Cardiac ventricle fibroblast (primary cell): ENCODE data around the gene LRRC45. TPM values are rescaled to one million over a fixed set of nuclear protein-coding genes. Genes with fewer than 3 reads are reported as not detected.

Source experiments
- total RNA-seq: library from RNA; depleted of rRNA; stranded (reverse); fragments of >200 nt; gene quantifications from 2 replicates; pipeline ENCODE4 v1.2.3, GENCODE V29; 2015

The LRRC45 gene
- total RNA-seq, result 11.6 and 13.3 TPM in 2 replicates

DNA sequence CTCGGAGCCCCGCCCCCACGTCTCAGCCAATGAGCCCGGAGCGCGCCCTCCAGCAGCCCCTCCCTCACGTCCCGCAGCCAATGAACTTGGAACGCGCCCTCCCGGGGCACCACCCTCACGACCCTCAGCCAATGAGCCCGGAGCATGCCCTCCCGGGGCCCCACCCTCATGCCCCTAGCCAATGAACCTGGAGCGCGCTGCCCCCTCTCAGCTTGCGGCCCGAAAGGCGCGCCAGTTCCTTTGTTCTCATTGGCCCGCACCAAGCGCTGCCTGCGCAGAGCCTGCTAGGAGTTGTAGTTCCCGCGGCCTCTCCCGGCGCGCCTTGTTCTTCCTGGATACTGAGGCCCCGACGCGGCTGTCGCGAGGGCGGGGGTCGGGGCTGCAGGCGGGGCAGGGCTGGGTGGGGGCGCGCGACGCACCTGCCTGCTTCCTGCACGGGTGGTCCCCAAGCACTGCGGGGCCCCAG is at the start of gene LRRC45:
Gene LRRC45, plus strand, starts transcription at position 325 of the 466 bp plus-strand sequence. CDS start 339 bp downstream, outside the sequence.

DNA sequence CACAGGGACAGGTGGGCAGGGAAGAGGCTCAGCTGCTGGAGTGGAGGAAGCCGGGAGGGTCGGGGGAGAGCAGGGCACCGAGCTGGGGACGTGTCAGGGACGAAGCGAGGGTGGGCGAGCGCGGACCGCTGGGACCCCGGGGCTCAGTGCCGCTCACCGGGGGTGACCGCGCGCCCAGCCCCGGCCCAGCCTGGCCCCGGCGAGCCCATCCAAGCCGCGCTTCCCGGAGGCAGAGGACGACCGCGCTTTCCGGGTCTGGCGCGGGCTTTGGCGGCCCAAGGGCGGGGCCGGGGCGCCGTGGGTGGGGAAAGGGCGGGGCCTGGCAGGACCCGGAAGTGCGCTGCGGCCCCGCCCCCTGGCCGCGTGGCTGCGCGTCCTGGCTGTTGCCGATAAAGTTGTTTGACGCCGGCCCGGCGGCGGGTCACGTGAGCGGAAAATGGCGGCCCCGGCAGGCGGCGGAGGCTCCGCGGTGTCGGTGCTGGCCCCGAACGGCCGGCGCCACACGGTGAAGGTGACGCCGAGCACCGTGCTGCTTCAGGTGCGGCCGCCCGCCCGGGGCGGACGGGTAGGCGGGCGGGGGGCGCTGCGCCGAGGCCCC is 45.8 kb upstream of the LRRC45 start, which contains the start of gene ASPSCR1:
Gene ASPSCR1, plus strand, starts transcription at position 419 of the 598 bp plus-strand sequence. Its CDS starts 18 bp downstream, at position 437.

DNA sequence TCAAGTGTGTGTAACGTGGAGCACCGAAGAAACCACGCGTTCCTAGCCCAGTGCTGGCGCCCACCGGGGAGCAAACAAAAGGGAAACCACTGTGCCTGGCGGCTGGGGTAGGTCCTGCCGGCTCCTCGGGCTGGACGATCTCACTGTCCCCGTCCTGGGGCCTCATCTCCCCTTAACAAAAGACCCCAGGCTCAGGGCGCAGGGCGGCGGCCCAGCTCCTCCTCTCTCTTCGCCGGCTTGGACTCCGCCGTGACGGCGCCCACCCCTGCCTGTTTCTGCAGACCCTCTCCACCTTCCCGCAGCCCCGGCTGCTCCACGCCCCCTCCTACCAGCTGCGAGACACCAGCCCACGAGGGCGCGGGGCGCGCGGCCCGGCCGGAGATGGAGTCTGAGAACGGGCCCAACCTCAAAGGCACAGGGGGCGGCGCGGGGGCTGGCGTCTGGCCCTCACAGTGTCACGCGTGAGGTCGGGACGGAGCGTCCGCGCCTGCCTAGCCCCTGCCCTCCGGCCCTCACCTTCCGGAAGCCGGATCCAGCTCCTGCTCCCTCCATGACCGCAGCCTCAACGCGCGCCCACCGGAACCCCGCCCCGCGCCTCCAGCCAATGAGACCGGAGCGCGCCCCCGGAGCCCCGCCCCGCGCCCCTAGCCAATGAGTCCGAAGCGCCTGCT is 660 bp upstream of the LRRC45 start, which contains the start of gene CENPX:
Gene CENPX, minus strand, starts transcription at position 569 of the 671 bp plus-strand sequence. Its CDS starts 17 bp downstream, at position 552.

DNA sequence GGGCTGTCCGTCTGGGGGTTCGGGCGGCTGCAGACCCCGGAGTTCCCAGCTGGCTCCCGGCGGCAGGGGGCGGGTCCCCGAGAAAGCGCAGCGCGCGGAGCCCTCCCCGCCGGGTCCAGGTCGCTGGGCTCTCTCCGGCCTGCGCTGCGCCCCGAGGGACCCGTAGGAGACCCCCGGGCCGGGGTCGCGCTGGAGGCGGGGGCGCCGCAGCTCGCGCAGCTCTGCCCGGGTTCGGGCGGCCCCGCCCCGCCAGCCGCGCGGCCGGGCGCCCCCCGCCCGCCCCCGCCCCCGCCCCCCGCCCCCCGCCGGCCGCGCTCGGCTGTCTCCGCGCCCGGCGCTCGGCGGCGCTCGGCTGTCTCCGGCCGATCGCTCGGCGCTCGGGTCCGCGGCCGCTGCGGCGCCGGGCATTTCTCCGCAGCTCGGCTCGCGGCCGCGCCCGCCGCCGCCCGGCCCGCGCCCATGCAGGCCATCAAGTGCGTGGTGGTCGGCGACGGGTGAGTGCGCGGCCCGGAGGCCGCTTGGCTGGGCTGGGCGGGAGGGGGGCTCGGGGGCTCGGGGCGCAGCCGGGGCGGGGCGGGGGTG is 8.3 kb downstream of the LRRC45 start, which contains the start of gene RAC3:
Gene RAC3, plus strand, starts transcription at position 376 of the 582 bp plus-strand sequence. Its CDS starts 84 bp downstream, at position 460.

DNA sequence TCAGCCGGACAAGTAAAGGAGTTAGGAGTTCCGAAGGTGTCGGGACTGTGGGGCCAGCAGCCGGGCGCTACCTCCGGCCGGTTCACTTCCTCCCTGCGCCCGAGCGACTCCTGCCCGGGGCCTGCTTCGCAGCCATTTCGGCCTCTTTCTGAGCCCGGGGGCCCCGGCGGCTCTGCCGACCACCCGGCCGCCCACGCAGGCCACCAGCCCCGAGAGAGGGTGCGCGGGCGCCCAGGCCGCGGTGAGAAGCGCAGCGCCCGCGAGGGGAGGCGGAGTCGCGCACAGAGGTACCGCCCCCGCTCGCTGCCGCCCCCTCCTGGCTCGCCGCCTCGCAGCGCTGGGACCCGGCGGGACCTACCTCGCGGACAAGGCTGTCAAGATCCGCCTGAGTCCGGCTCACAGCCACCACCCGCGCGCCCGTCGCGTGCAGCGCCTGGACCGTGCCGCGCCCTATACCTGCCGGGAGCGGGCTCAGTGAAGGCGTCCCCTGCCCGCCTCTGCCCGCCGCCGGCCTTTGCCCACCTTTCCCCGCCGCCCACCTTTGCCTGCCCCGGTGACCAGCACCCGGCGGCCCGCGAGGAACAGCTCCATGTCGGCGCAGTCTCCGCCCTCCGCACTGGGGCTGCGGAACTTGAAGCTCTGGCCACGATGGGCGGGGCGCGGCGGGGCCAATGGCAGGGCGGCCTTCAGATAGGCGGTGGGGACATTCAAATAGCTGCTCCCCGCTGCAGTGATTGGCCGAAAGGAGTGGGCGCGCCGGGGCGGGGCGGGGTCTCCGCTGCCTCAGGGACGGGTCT is 14.2 kb downstream of the LRRC45 start, which contains the start of gene DCXR:
Gene DCXR, minus strand, starts transcription at position 606 of the 797 bp plus-strand sequence. Its CDS starts 15 bp downstream, at position 591.

DNA sequence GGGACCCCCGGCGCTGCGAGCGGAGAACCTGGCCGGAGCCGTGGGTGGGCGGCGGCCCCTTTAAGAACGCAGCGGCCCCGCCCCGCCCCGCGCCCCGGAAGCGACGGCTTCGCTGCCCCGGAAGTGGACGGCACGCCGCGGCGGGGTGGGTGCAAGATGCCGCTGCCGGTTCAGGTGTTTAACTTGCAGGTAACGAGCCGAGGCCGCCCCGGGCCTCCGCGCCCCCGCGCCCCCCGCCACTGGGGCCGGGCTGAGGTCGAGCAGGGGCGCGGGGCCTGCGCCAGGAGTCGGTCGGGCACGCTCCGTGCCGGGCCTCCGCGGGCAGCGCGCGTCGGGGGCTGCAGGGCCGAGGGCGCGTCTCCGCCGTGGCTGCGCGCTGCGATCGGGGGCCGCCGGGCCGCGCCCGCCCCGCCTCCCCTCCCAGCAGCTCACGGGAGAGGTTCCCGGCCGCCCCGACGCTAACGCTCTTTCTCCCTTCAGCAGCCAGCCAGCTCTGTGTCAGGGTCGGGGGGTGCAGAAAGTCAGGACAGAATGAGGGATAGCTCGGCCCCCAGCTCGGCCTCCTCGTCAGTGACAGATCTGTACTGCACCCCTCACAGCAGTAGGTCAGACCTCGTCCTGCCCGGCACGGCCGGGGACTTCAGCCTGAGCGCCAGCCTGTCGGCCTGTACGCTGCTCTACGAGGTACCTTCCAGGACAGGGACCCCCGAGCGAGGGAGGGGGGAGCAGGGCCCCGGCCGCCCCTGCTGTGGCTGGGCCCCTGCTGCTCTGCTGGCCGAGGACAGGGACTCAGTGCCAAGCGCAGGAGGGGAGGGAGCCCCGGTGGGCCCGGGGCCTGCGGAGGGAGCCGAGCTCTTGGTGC is 28.9 kb downstream of the LRRC45 start, which contains the start of the genes GPS1 and RFNG:
Gene GPS1, plus strand, starts transcription at position 123 of the 862 bp plus-strand sequence. Its CDS starts 34 bp downstream, at position 157.
Gene RFNG, minus strand, starts transcription at position 36 of the 862 bp plus-strand sequence. CDS start 45 bp downstream, outside the sequence.

DNA sequence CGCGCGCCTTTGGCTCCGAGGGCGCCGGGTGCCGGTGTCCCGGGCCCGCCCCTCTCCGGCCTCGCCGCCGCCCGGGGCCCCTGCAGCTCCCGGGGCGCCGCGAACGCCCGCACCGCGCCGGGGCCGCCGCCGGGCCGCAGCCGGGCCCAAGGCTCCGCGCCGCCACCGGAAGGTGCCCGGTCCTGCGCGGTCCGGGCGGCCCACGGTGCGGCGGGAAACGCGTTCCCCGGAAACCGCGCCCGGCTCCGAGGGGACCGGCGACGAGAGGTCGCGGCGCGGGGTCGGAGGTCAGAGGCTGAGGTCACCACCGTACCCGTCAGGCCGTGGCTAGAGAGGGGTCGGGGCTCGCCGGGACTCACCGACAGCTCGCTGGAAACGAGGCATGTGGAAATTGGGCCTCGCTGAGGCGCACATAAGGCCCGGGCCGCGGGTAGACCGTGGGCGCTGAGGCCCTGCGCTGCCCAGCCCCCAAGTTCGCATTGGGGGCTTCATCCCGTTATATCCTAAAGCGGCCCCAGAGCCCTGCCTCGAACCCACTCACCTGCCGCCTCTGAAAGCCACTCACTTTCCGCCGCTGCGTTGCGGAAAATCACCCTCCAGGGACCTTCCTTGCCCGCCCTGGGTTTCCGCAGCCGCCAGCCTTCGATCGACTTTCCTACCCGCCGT is 42.7 kb downstream of the LRRC45 start, which contains the start of gene DUS1L:
Gene DUS1L, minus strand, starts transcription at position 167 of the 666 bp plus-strand sequence. CDS start 745 bp downstream, outside the sequence.

Other genes with a start within 250 kb of the LRRC45 start
- gene GCGR, start 219.2 kb upstream of the LRRC45 start, total RNA-seq, result not detected in 2 replicates
- 82.7 and 89.0 TPM in 2 replicates for gene MCRIP1, start 190.0 kb upstream of the LRRC45 start, total RNA-seq
- gene PPP1R27, start 188.3 kb upstream of the LRRC45 start, total RNA-seq, result not detected in 2 replicates
- 2,196 and 3,205 TPM in 2 replicates for gene P4HB, start 162.8 kb upstream of the LRRC45 start, total RNA-seq
- gene ARHGDIA, start 152.0 kb upstream of the LRRC45 start, total RNA-seq, result 156 and 187 TPM in 2 replicates
- 50.2 and 68.7 TPM in 2 replicates for gene ALYREF, start 131.7 kb upstream of the LRRC45 start, total RNA-seq
- gene ANAPC11, start 131.6 kb upstream of the LRRC45 start, total RNA-seq, result 130 and 178 TPM in 2 replicates
- 0.62 and 1.8 TPM in 2 replicates for gene NPB, start 121.1 kb upstream of the LRRC45 start, total RNA-seq
- 25.5 and 40.9 TPM in 2 replicates for gene PCYT2, start 111.9 kb upstream of the LRRC45 start, total RNA-seq
- gene SIRT7, start 105.1 kb upstream of the LRRC45 start, total RNA-seq, result 7.7 and 8.5 TPM in 2 replicates
- gene MAFG, start 95.6 kb upstream of the LRRC45 start, total RNA-seq, result 15.5 and 17.4 TPM in 2 replicates
- gene PYCR1, start 86.0 kb upstream of the LRRC45 start, total RNA-seq, result 64.2 and 76.1 TPM in 2 replicates
- gene MYADML2, start 76.1 kb upstream of the LRRC45 start, total RNA-seq, result not detected in 2 replicates
- gene NOTUM, start 62.1 kb upstream of the LRRC45 start, total RNA-seq, result 0.68 TPM in 1 of 2 replicates, not detected in the other
- gene ASPSCR1, start 45.7 kb upstream of the LRRC45 start, total RNA-seq, result 13.0 and 17.5 TPM in 2 replicates
- 36.2 and 42.7 TPM in 2 replicates for gene CENPX, start 427 bp upstream of the LRRC45 start, total RNA-seq
- 16.2 and 19.9 TPM in 2 replicates for gene RAC3, start 8.4 kb downstream of the LRRC45 start, total RNA-seq
- gene DCXR, start 14.4 kb downstream of the LRRC45 start, total RNA-seq, result 70.6 and 80.2 TPM in 2 replicates
- gene RFNG, start 28.5 kb downstream of the LRRC45 start, total RNA-seq, result 31.4 and 39.7 TPM in 2 replicates
- gene GPS1, start 28.6 kb downstream of the LRRC45 start, total RNA-seq, result 72.1 and 78.6 TPM in 2 replicates
- 40.1 and 50.9 TPM in 2 replicates for gene DUS1L, start 42.5 kb downstream of the LRRC45 start, total RNA-seq
- gene FASN, start 74.9 kb downstream of the LRRC45 start, total RNA-seq, result 100 and 104 TPM in 2 replicates
- 8.7 and 9.5 TPM in 2 replicates for gene CCDC57, start 189.5 kb downstream of the LRRC45 start, total RNA-seq
- 107 and 162 TPM in 2 replicates for gene SLC16A3, start 205.7 kb downstream of the LRRC45 start, total RNA-seq